Measurements from ENCODE around the gene IQCM. TPM values are rescaled to one million over a fixed set of nuclear protein-coding genes. Genes with fewer than 3 reads are reported as not detected.

IQCM gene
- total and polyA plus RNA-seq, 10 donors = not detected

GRCh38 chr4:149799546-149799945, 16.1 kb downstream of the IQCM start:
- Histone ChIP-seq H3K4me1 (no peaks in the 10 kb centered on the region), H3K9me3 (peaks cover 0 to 16% (median 9%) of the 10 kb centered on the region in 8 donors), H3K36me3 (no peaks in the 10 kb centered on the region), H3K27ac (no peak overlapping the region), H3K4me3 (no peak overlapping the region), H3K27me3 (replicated peaks in 1 of 7) (no peaks in the 10 kb centered on the region)
- intact Hi-C loops (cut with DNase I; ENCODE audit: low total_unique reads) = no loop called here
- no peak for DNase-seq
- TF ChIP-seq POLR2AphosphoS5 (IDR thresholded peaks at IDR 0.05) (no peak), POLR2A (IDR thresholded peaks at IDR 0.05) (no peak), CTCF (IDR thresholded peaks at IDR 0.05 in 8 of 11, conservative IDR thresholded peaks at IDR 0.05 in 3 of 11) (no peak)
- 84 to 100% (median 94%) methylated on average over 1 of the region's 1 CpG for WGBS, 5 donors

GRCh38 chr4:149796381-149796780, 19.3 kb downstream of the IQCM start:
- TF ChIP-seq POLR2AphosphoS5 (IDR thresholded peaks at IDR 0.05) (no peak), POLR2A (IDR thresholded peaks at IDR 0.05) (no peak), CTCF (IDR thresholded peaks at IDR 0.05 in 8 of 11, conservative IDR thresholded peaks at IDR 0.05 in 3 of 11) (no peak)
- intact Hi-C loops (cut with DNase I; ENCODE audit: low total_unique reads) = no loop called here
- Histone ChIP-seq H3K4me1 (no peaks in the 10 kb centered on the region), H3K36me3 (no peaks in the 10 kb centered on the region), H3K4me3 (no peak overlapping the region), H3K27ac (no peak overlapping the region), H3K27me3 (replicated peaks in 1 of 7) (no peaks in the 10 kb centered on the region), H3K9me3 (no peaks in the 10 kb centered on the region)
- DNase-seq = no peak

GRCh38 chr4:149795256-149795655, 20.4 kb downstream of the IQCM start:
- no peak overlapping the region for H3K4me3 ChIP-seq
- H3K27me3 ChIP-seq (replicated peaks in 1 of 7) = no peaks in the 10 kb centered on the region
- no peaks in the 10 kb centered on the region for H3K9me3 ChIP-seq
- TF ChIP-seq CTCF (IDR thresholded peaks at IDR 0.05 in 8 of 11, conservative IDR thresholded peaks at IDR 0.05 in 3 of 11) (no peak), POLR2A (IDR thresholded peaks at IDR 0.05) (no peak), POLR2AphosphoS5 (IDR thresholded peaks at IDR 0.05) (no peak)
- intact Hi-C loops (cut with DNase I; ENCODE audit: low total_unique reads) = no loop called here
- no peaks in the 10 kb centered on the region for H3K4me1 ChIP-seq
- H3K27ac ChIP-seq = no peak overlapping the region
- no peaks in the 10 kb centered on the region for H3K36me3 ChIP-seq
- no peak for DNase-seq
- 65 to 72% (median 67%) methylated on average over 4 of the region's 4 CpGs for WGBS, 5 donors

- intact Hi-C loops (cut with DNase I; ENCODE audit: low total_unique reads) = no loop called here
- Histone ChIP-seq H3K4me1 (no peaks in the 10 kb centered on the region), H3K27ac (no peak overlapping the region), H3K27me3 (replicated peaks in 1 of 7) (no peaks in the 10 kb centered on the region), H3K36me3 (no peaks in the 10 kb centered on the region), H3K9me3 (no peaks in the 10 kb centered on the region), H3K4me3 (no peak overlapping the region)
- no peak for DNase-seq
- 77 to 92% (median 84%) methylated on average over 1 of the region's 1 CpG for WGBS, 5 donors
- TF ChIP-seq CTCF (IDR thresholded peaks at IDR 0.05 in 8 of 11, conservative IDR thresholded peaks at IDR 0.05 in 3 of 11) (no peak), POLR2AphosphoS5 (IDR thresholded peaks at IDR 0.05) (no peak), POLR2A (IDR thresholded peaks at IDR 0.05) (no peak)
These were observed 21.3 kb downstream of the IQCM start for GRCh38 chr4:149794352-149794751.

Data from spleen (tissue), 11 donors.